ENCODE measurements around the gene RSL1D1. TPM values are rescaled to one million over a fixed set of nuclear protein-coding genes. Genes with fewer than 3 reads are reported as not detected.

RSL1D1 gene
- total and polyA plus RNA-seq, 9 of the 15 experiments (the other 6 are each of a cell fraction or from before 2014, with no cell fraction given) = 259 to 753 (median 373) TPM

DNA sequence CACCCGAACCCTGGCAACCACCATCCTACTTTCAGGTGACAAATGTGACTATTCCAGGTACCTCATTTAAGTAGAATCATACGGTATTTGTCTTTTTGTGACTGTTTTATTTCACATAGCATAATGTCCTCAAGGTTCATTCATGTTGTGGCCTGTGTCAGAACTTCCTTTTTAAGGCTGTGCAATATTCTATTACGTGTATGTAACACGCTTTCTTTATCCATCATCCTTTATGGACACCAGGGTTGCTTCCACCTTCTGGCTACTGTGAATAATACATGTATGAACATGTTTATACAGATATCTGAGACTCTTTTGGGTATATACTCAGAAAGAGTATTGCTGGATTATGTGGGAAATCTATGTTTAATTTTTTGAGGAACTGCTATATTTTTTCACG is 28.7 kb upstream of the RSL1D1 start (continued):
- TF ChIP-seq, protein P1, sequence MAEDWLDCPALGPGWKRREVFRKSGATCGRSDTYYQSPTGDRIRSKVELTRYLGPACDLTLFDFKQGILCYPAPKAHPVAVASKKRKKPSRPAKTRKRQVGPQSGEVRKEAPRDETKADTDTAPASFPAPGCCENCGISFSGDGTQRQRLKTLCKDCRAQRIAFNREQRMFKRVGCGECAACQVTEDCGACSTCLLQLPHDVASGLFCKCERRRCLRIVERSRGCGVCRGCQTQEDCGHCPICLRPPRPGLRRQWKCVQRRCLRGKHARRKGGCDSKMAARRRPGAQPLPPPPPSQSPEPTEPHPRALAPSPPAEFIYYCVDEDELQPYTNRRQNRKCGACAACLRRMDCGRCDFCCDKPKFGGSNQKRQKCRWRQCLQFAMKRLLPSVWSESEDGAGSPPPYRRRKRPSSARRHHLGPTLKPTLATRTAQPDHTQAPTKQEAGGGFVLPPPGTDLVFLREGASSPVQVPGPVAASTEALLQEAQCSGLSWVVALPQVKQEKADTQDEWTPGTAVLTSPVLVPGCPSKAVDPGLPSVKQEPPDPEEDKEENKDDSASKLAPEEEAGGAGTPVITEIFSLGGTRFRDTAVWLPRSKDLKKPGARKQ (CRISPR knock-in tag; IDR thresholded peaks at IDR 0.05) = no peak
- TF ChIP-seq GABPA (tag; conservative IDR thresholded peaks at IDR 0.05; ENCODE audit: low read depth) = no peak
- TF ChIP-seq, protein P2, sequence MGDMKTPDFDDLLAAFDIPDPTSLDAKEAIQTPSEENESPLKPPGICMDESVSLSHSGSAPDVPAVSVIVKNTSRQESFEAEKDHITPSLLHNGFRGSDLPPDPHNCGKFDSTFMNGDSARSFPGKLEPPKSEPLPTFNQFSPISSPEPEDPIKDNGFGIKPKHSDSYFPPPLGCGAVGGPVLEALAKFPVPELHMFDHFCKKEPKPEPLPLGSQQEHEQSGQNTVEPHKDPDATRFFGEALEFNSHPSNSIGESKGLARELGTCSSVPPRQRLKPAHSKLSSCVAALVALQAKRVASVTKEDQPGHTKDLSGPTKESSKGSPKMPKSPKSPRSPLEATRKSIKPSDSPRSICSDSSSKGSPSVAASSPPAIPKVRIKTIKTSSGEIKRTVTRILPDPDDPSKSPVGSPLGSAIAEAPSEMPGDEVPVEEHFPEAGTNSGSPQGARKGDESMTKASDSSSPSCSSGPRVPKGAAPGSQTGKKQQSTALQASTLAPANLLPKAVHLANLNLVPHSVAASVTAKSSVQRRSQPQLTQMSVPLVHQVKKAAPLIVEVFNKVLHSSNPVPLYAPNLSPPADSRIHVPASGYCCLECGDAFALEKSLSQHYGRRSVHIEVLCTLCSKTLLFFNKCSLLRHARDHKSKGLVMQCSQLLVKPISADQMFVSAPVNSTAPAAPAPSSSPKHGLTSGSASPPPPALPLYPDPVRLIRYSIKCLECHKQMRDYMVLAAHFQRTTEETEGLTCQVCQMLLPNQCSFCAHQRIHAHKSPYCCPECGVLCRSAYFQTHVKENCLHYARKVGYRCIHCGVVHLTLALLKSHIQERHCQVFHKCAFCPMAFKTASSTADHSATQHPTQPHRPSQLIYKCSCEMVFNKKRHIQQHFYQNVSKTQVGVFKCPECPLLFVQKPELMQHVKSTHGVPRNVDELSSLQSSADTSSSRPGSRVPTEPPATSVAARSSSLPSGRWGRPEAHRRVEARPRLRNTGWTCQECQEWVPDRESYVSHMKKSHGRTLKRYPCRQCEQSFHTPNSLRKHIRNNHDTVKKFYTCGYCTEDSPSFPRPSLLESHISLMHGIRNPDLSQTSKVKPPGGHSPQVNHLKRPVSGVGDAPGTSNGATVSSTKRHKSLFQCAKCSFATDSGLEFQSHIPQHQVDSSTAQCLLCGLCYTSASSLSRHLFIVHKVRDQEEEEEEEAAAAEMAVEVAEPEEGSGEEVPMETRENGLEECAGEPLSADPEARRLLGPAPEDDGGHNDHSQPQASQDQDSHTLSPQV (IDR thresholded peaks at IDR 0.05) = no peak

DNA sequence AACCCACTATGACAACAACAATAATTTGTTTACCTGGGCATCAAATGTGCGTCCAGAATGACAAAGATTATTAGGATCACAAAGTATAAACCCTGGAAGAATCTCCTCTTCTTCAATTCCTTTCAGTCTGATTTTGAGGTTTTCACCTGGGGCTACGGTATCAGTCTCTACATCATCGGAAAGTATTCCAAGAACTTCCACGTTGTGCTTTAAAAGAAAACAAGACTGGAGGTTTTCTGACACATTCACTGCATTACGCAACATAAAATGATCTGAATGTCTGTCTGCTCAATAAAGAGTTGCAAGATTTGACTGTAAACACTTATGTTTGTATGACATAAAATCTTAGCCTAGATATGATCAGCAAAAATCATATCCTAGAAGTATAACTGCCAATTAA is 26.0 kb upstream of the RSL1D1 start:
- TF ChIP-seq ZNF146 (CRISPR knock-in tag; IDR thresholded peaks at IDR 0.05; ENCODE audit: unreplicated experiment) = no peak
- no peak for TF ChIP-seq ZNF75A (CRISPR knock-in tag; IDR thresholded peaks at IDR 0.05)
- no peak for TF ChIP-seq ZNF165 (CRISPR knock-in tag; IDR thresholded peaks at IDR 0.05; ENCODE audit: borderline replicate concordance)
- TF ChIP-seq CEBPG (CRISPR knock-in tag; IDR thresholded peaks at IDR 0.05) = no peak
- peak; percentile 49 to 75; a peak in 2 of 4 replicates for TF ChIP-seq CEBPG (tag; conservative IDR thresholded peaks at IDR 0.05 in 1 of 2, IDR thresholded peaks at IDR 0.05 in 1 of 2)
- peak; percentile 74 for TF ChIP-seq CEBPB (tag; IDR thresholded peaks at IDR 0.05)
- no peak for TF ChIP-seq HNRNPL (IDR thresholded peaks at IDR 0.05; ENCODE audit: low read depth, low read length)
- H3K9me3 ChIP-seq (replicated peaks; ENCODE audit: control insufficient read depth, insufficient read depth, low read depth, low read length) = no peaks in the 10 kb centered on the region
- no TSS peak for BruUV-seq (replicated peaks)
- H3K4me2 ChIP-seq (ENCODE audit: insufficient read depth, low read length) = no peak overlapping the region
- FAIRE-seq (no peak), ATAC-seq (no peak), DNase-seq (ENCODE audit: extremely low read depth in 1 of 4, low spot score in 3 of 4) (no peak)
- intact Hi-C loops (cut with micrococcal nuclease) = no loop called here
- H3K27ac ChIP-seq (ENCODE audit: extremely low read depth, low read depth, low read length) = no peak overlapping the region
- in situ Hi-C loops (cut with MboI) = no loop called here
- ChIA-PET CTCF (ENCODE audit: low intra/inter-chr PET ratio) (no interaction called here), POLR2A (interaction anchor here (0.8 kb wide), 1 partner anchor 28 kb away, joined by 3 read pairs; no protein-coding TSS in a partner anchor)
- peaks cover 4% of the 10 kb centered on the region; the same call in 1 of the 3 replicates for H3K79me2 ChIP-seq (ENCODE audit: control insufficient read depth, insufficient read depth, low read length)
- H3K4me3 ChIP-seq = no peak overlapping the region
- H2AFZ ChIP-seq (ENCODE audit: low read depth, low read length) = no peak overlapping the region
- H4K20me1 ChIP-seq (replicated peaks; ENCODE audit: control insufficient read depth, insufficient read depth, low read length) = no peaks in the 10 kb centered on the region
- H3K36me3 ChIP-seq (ENCODE audit: control insufficient read depth, insufficient read depth, low read length) = peaks cover 89% of the 10 kb centered on the region
- no peak overlapping the region for H3K9ac ChIP-seq (ENCODE audit: insufficient read depth in 1 of 2, low read depth in 2 of 2, low read length in 2 of 2)
- no peaks in the 10 kb centered on the region for H3K9me1 ChIP-seq (ENCODE audit: control insufficient read depth, insufficient read depth, low read length)
- no peaks in the 10 kb centered on the region for H3K4me1 ChIP-seq (replicated peaks in 1 of 2; ENCODE audit: control insufficient read depth in 2 of 2, insufficient read depth in 2 of 2, low read length in 2 of 2)
- WGBS (ENCODE audit: insufficient coverage, low coverage, missing lambda C conversion rate) = 89% methylated on average over 5 of the region's 5 CpGs
- no peaks in the 10 kb centered on the region for H3K27me3 ChIP-seq (ENCODE audit: control insufficient read depth in 2 of 2, insufficient read depth in 2 of 2, low read length in 2 of 2)

Measured in K562 (cell line).